HG02981 (cell line): Measurements from ENCODE around the gene PKN3.
"Not testable (repeated sequence)": the region's sequence is repeated elsewhere in the genome, so short reads cannot be mapped to it uniquely, and the experiment has no call there.

Experiments
- ATAC-seq: cut with Tn5 transposase; IDR thresholded peaks from one replicate; pipeline ENCODE4 v1.9.1; 2021; ENCODE audit warnings: mild to moderate bottlenecking, moderate library complexity; ENCODE audit not compliant: unreplicated experiment

The PKN3 gene

GRCh38 chr9:128702445-128702948 lies at the start of gene PKN3:
PKN3 (plus strand) TSS chr9:128702503; CDS start chr9:128702916, 413 bp downstream.
- peak; percentile 80 for ATAC-seq

DNA sequence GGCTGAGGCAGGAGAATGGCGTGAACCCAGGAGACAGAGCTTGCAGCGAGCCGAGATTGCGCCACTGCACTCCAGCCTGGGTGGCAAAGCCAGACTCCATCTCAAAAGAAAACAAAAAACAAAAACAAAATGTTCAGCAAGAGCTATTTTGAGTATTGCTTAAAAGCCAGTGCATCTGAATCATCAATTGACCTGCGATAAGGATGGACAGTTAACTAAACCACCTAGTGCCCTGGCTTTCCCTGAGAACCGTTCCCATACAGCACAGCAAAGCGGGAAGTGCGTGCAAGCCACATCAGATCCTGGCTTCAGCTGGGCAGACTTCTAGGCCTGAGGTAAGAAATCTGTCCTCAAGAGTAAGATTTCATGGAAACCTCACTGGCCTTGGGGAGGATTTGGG lies 48.4 kb upstream of the PKN3 start:
- no peak for ATAC-seq

DNA sequence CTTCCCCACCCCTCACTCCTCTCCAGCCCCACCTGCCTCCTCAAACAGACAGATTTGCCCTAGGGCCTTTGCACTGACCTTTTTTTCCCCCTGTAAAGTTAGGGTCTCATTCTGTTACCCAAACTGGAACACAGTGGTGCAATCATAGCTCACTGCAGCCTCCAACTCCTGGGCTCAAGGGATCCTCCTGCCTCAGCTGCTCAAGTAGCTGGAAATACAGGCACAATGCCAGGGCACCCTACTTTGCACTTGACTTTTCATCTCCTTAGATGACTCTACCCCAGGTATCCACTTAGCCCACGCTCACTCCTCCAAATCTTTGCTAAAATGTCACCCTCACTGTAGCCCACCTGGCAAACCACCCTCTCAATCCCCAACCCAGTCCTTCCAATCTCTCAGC lies 47.8 kb upstream of the PKN3 start:
- ATAC-seq, result no peak

- peak; percentile 65 for ATAC-seq
These were observed 45.6 kb upstream of the PKN3 start, which contains the start of gene DYNC2I2 for GRCh38 chr9:128656416-128657343. DYNC2I2 (minus strand) TSS chr9:128656847; CDS start chr9:128656726, 121 bp downstream.

DNA sequence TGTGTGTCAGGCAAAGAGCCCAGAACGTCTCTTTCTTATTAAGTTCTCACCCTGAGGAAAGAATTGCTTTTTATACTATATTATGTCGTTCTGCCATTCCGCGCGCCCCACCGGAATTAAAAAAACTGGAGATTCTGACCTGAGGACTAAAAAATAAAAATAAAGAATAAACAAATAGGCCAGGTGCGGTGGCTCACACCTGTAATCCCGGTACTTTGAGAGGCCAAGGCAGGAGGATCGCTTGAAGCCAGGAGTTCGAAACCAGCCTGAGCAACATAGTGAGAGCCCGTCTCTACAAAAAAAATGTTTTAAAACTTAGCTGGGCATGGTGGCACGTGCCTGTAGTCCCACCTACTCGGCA lies 45.0 kb upstream of the PKN3 start:
- ATAC-seq, result no peak

DNA sequence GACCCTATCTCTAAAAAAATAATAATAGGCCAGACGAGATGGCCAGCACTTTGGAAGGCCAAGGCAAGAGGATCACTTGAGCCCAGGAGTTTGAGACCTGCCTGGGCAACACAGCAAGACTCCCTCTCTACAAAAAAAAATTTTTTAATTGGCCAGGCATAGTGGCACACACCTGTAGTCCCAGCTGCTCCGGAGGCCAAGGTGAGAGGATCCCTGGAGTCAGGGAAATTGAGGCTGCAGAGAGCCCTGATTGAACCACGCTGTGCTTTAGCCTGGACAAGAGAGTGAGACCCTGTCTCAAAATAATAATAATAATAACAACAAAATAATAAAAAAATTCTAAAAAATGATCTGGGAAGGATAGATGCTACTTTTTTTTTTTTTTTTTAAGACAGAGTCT lies 44.5 kb upstream of the PKN3 start:
- no peak for ATAC-seq

GRCh38 chr9:128666481-128666941 lies 35.8 kb upstream of the PKN3 start:
- not testable (repeated sequence) for ATAC-seq

- ATAC-seq, result no peak
These were observed 32.5 kb upstream of the PKN3 start for GRCh38 chr9:128669786-128670185.

- no peak for ATAC-seq
These were observed 26.9 kb upstream of the PKN3 start for GRCh38 chr9:128675382-128675781.

GRCh38 chr9:128677794-128678193 lies 24.5 kb upstream of the PKN3 start:
- ATAC-seq, result no peak

- no peak for ATAC-seq
These were observed 18.8 kb upstream of the PKN3 start for GRCh38 chr9:128683340-128684064.

GRCh38 chr9:128684065-128684324 lies 18.3 kb upstream of the PKN3 start:
- no peak for ATAC-seq

GRCh38 chr9:128684325-128685199 lies 17.7 kb upstream of the PKN3 start:
- ATAC-seq, result no peak

DNA sequence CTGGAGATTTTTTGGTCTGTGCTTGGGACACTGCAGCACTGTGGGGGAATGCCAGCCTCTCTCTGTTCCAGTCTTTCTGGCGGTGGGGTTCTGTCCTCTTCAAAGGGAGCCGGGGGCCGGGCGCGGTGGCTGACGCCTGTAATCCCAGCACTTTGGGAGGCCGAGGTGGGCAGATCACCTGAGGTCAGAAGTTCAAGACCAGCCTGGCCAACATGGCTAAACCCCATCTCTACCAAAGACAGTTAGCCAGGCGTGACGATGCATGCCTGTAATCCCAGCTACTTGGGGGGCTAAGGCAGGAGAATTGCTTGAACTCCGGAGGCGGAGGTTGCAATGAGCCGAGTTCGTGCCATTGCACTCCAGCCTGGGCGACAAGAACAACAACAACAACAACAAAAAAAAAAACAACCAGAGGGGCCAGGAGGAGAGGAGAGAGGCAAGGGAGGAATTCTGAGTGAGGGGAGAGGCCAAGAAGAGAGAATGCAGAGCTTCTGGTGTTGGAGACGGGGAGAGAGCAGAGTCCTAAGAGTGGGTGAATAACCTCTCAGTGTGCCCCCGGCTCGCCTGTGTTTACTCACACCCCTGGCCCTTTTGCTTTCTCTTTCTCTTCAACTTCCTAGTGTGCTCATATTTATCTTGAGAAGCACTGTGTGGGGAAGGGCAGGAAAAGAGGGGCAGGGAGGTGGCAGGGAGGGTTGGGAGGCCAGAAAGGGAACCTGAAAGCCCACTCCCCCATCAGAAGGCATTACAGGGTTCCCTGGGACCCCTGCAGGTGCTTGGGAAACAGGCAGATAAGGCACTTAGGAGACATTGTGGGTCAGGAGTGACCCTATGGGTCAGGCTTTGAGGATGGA lies 16.4 kb upstream of the PKN3 start:
- ATAC-seq, result no peak

- ATAC-seq, result no peak
These were observed 14.8 kb upstream of the PKN3 start for GRCh38 chr9:128687453-128687852.

- ATAC-seq, result peak; percentile 66
These were observed 13.6 kb upstream of the PKN3 start, which contains the start of gene SET for GRCh38 chr9:128688501-128689292. SET (plus strand) TSS chr9:128689222; CDS start chr9:128689583, 361 bp downstream.

DNA sequence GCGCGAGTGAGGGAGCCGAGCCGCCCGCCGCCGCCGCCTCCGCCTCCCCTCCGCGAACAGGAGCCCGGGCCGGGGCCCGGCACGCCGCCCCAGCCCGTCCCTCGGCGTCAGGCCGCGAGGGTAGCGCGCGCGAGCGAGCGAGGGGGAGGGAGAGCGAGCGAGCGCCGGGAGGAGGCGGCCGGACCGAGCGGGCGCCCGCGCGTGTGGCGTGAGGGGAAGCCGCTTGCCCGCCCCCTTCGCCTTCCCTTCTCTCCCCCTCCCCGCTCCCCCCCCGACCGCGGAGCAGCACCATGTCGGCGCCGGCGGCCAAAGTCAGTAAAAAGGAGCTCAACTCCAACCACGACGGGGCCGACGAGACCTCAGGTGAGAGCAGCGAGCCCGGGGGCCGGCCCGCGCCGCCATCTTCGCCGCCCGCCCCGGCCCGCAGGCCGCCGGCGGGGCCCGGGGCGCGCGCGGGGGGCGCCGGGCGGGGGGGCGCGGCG lies 13.0 kb upstream of the PKN3 start:
- peak; percentile 15 for ATAC-seq

GRCh38 chr9:128689820-128690683 lies 12.3 kb upstream of the PKN3 start:
- ATAC-seq, result peak; percentile 3
